Fibroblast of lung (primary cell): ENCODE data around the gene EGFL8.

Experiments used
- CTCF ChIP-seq, 2 donors: IDR thresholded peaks in 1 of 2; conservative IDR thresholded peaks in 1 of 2; 1 replicate in 1 of 2; 2 replicates in 1 of 2; pipeline ENCODE4 v1.5.1; 2011 to 2012; ENCODE audit warnings: low read length in 2 of 2, control low read depth in 1 of 2, inconsistent platforms in 1 of 2, low read depth in 1 of 2, mild to moderate bottlenecking in 1 of 2
- EZH2 ChIP-seq: IDR thresholded peaks from 2 replicates; pipeline ENCODE4 v1.5.1; 2012; ENCODE audit warnings: low read length, control low read depth, mild to moderate bottlenecking; ENCODE audit errors: missing control alignments

- TF ChIP-seq CTCF (conservative IDR thresholded peaks at IDR 0.05 in 1 of 2, IDR thresholded peaks at IDR 0.05 in 1 of 2; ENCODE audit: low read depth in 1 of 2, low read length in 2 of 2) (no peak), EZH2 (no peak)
These were observed at the start of gene EGFL8 for GRCh38 chr6:32164295-32164694.
